Natural killer cell (primary cell): ENCODE measurements around the gene COX14. TPM values are rescaled to one million over a fixed set of nuclear protein-coding genes. Genes with fewer than 3 reads are reported as not detected.
"Not testable (repeated sequence)": the region's sequence is repeated elsewhere in the genome, so short reads cannot be mapped to it uniquely, and the experiment has no call there.

Experiments
- ATAC-seq, 3 donors: fragments of 150-1000 bp in 2 of 3; fragments of 200-7000 bp in 1 of 3; cut with Tn5 transposase; 1 replicate in 1 of 3; 2 replicates in 2 of 3; pipeline ENCODE4 v1.10.0; 2021; ENCODE audit warnings: mild to moderate bottlenecking in 2 of 3, moderate library complexity in 2 of 3
- DNase-seq, 2 donors: peaks; one replicate each; pipeline versions ENCODE4 v3.0.0 to v3.0.0-alpha.2; 2013 to 2021; ENCODE audit warnings: mixed read lengths in 1 of 2
- H3K27ac ChIP-seq: one replicate; pipeline ENCODE4 v1.5.1; 2013; ENCODE audit warnings: mild to moderate bottlenecking, low read length
- H3K27me3 ChIP-seq: one replicate; pipeline ENCODE4 v1.6.1; 2013; ENCODE audit warnings: low read length; ENCODE audit not compliant: control insufficient read depth, insufficient read depth
- H3K36me3 ChIP-seq: one replicate; pipeline ENCODE4 v1.6.1; 2013; ENCODE audit warnings: low read length; ENCODE audit not compliant: control insufficient read depth, insufficient read depth
- H3K4me1 ChIP-seq: one replicate; pipeline ENCODE4 v1.6.1; 2013; ENCODE audit warnings: low read length; ENCODE audit not compliant: control insufficient read depth, insufficient read depth
- H3K4me3 ChIP-seq: one replicate; pipeline ENCODE4 v1.5.1; 2013; ENCODE audit warnings: low read length
- H3K9me3 ChIP-seq: one replicate; pipeline ENCODE4 v1.6.1; 2013; ENCODE audit warnings: low read length; ENCODE audit not compliant: control insufficient read depth, insufficient read depth
- H3K27ac Mint-ChIP-seq, 2 donors: one replicate each; pipeline ENCODE4 v1.8.0; 2022; ENCODE audit warnings: mild to moderate bottlenecking in 2 of 2, mixed read lengths in 2 of 2, moderate library complexity in 1 of 2
- H3K27me3 Mint-ChIP-seq, 2 donors: one replicate each; pipeline ENCODE4 v1.8.0; 2022; ENCODE audit warnings: low read depth in 2 of 2, mixed read lengths in 2 of 2
- H3K36me3 Mint-ChIP-seq: one replicate; pipeline ENCODE4 v1.8.0; 2022; ENCODE audit warnings: mixed read lengths
- H3K4me1 Mint-ChIP-seq, 2 donors: one replicate each; pipeline ENCODE4 v1.8.0; 2022; ENCODE audit warnings: mixed read lengths in 2 of 2
- H3K4me3 Mint-ChIP-seq: one replicate; pipeline ENCODE4 v1.8.0; 2022; ENCODE audit warnings: mild to moderate bottlenecking, moderate library complexity, mixed read lengths
- H3K9me3 Mint-ChIP-seq, 2 donors: one replicate each; pipeline ENCODE4 v1.8.0; 2022; ENCODE audit warnings: mixed read lengths in 2 of 2
- WGBS: methylation state at CpG from one replicate; pipeline ENCODE4 v1.1.7; 2013; ENCODE audit warnings: missing lambda C conversion rate; ENCODE audit not compliant: insufficient coverage; 5-methylcytosine and 5-hydroxymethylcytosine counted together
- intact Hi-C: fragments of 100-400 bp; cut with micrococcal nuclease; formaldehyde crosslinking; loops from one replicate; pipeline ENCODE4 v1.14.2; 2022
- total RNA-seq, 4 donors: library from RNA; stranded (reverse); fragments of 120-200 nt in 1 of 4; gene quantifications; one replicate each; pipeline versions ENCODE4 v1.2.3 to v1.2.4, GENCODE V29; 2013 to 2022
- TF ChIP-seq, protein P1 (sequence below): fragments of 200-600 bp; IDR thresholded peaks from one replicate; pipeline ENCODE4 v1.8.0; 2022; ENCODE audit warnings: antibody characterized with exemption

The COX14 gene
- total RNA-seq, 3 donors from 2014 or later (not counting 1 experiment from before 2014, with no cell fraction given), result 32.8 to 42.6 (median 36.7) TPM

DNA sequence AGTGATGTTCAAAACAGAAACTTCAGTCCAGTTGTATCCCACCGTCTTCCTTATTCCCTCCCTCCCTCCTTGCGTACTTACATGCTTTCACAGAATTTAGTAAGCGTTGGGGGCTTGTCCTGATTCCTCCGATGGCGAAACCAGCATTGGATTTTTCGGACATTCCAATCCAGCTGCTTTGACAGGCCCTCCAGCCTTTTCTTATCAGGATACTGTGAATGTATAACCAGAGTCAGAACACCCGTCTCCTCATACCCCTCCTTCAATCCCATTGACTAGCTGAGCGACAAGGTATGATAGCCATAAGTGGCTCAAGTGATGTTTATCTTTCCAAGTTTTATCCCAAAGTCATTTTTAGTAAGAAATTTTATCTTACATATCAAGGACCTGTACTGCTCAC is 31.0 kb downstream of the COX14 start:
- Histone ChIP-seq H3K27ac (no peak overlapping the region), H3K4me3 (no peak overlapping the region), H3K27me3 (no peaks in the 10 kb centered on the region), H3K9me3 (no peaks in the 10 kb centered on the region), H3K4me1 (no peaks in the 10 kb centered on the region), H3K36me3 (peaks cover 47% of the 10 kb centered on the region)
- H3K4me1 Mint-ChIP-seq, result peaks cover 6% of the 10 kb centered on the region in 2 donors
- TF ChIP-seq, protein P1, sequence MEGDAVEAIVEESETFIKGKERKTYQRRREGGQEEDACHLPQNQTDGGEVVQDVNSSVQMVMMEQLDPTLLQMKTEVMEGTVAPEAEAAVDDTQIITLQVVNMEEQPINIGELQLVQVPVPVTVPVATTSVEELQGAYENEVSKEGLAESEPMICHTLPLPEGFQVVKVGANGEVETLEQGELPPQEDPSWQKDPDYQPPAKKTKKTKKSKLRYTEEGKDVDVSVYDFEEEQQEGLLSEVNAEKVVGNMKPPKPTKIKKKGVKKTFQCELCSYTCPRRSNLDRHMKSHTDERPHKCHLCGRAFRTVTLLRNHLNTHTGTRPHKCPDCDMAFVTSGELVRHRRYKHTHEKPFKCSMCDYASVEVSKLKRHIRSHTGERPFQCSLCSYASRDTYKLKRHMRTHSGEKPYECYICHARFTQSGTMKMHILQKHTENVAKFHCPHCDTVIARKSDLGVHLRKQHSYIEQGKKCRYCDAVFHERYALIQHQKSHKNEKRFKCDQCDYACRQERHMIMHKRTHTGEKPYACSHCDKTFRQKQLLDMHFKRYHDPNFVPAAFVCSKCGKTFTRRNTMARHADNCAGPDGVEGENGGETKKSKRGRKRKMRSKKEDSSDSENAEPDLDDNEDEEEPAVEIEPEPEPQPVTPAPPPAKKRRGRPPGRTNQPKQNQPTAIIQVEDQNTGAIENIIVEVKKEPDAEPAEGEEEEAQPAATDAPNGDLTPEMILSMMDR, result no peak
- no peak overlapping the region for H3K27ac Mint-ChIP-seq
- intact Hi-C loops, result no loop called here
- H3K27me3 Mint-ChIP-seq, result no peaks in the 10 kb centered on the region
- 98% methylated on average over 8 of the region's 8 CpGs for WGBS
- ATAC-seq (no peak), DNase-seq (no peak)
- H3K36me3 Mint-ChIP-seq, result no peaks in the 10 kb centered on the region
- no peak overlapping the region for H3K4me3 Mint-ChIP-seq
- H3K9me3 Mint-ChIP-seq, result no peaks in the 10 kb centered on the region

DNA sequence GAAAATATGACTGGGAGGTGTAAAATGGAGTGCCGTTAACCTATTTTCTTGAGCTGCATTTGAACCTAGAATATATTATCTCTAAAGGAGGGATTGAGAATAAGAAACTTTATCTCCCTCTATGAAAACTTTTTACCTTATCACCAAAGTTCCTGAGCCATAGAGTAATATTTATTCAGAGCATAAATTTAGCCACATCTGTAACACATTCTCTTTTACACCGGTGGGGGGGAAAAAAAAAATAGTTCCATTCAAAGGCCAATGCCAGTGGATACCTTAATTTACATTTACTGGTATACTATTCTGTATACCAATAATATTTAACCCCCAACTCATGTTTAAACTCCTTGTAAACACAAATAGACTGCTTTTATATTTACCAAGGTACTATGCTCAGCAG is 33.4 kb downstream of the COX14 start:
- H3K9me3 Mint-ChIP-seq, result no peaks in the 10 kb centered on the region
- Histone ChIP-seq H3K4me3 (no peak overlapping the region), H3K27me3 (no peaks in the 10 kb centered on the region), H3K36me3 (peaks cover 34% of the 10 kb centered on the region), H3K9me3 (no peaks in the 10 kb centered on the region), H3K27ac (no peak overlapping the region), H3K4me1 (no peaks in the 10 kb centered on the region)
- ATAC-seq (no peak), DNase-seq (no peak)
- no peak overlapping the region for H3K4me3 Mint-ChIP-seq
- peak overlapping the region in 1 of 2 donors; percentile 9 for H3K27ac Mint-ChIP-seq
- intact Hi-C loops, result no loop called here
- H3K36me3 Mint-ChIP-seq, result no peaks in the 10 kb centered on the region
- H3K27me3 Mint-ChIP-seq, result no peaks in the 10 kb centered on the region
- H3K4me1 Mint-ChIP-seq, result peaks cover 11 to 16% of the 10 kb centered on the region in 2 donors
- no CpG with 5 or more reads among the region's 2 CpGs for WGBS
- TF ChIP-seq, protein P1, result no peak

DNA sequence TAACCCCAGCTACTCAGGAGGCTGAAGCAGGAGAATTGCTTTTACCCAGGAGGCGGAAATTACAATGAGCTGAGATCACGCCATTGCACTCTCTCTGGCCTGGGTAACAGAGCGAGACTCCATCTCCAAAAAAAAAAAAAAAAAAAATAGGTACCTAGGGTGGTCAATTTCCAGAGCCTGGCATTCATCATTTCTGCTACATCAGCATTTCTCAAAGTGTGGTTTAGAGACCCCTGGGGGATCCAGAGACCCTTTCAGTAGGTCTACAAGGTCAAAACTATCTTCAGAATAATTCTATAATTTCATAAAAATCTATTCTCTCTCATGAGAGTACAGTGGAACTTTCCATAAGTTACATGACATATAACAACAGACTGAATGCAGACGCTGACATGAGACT is 35.2 kb downstream of the COX14 start:
- no peak for ATAC-seq
- no peaks in the 10 kb centered on the region for H3K9me3 Mint-ChIP-seq
- intact Hi-C loops, result no loop called here
- TF ChIP-seq, protein P1, result no peak
- H3K36me3 ChIP-seq, result peaks cover 19% of the 10 kb centered on the region
- DNase-seq, result no peak
- H3K9me3 ChIP-seq, result no peaks in the 10 kb centered on the region
- no peaks in the 10 kb centered on the region for H3K4me1 ChIP-seq
- no peaks in the 10 kb centered on the region for H3K36me3 Mint-ChIP-seq
- H3K27ac Mint-ChIP-seq, result no peak overlapping the region
- H3K27me3 Mint-ChIP-seq, result no peaks in the 10 kb centered on the region
- H3K27ac ChIP-seq, result no peak overlapping the region
- H3K27me3 ChIP-seq, result no peaks in the 10 kb centered on the region
- H3K4me1 Mint-ChIP-seq, result peaks cover 13 to 27% of the 10 kb centered on the region in 2 donors
- no peak overlapping the region for H3K4me3 Mint-ChIP-seq
- H3K4me3 ChIP-seq, result no peak overlapping the region
- WGBS, result 92% methylated on average over 3 of the region's 4 CpGs

DNA sequence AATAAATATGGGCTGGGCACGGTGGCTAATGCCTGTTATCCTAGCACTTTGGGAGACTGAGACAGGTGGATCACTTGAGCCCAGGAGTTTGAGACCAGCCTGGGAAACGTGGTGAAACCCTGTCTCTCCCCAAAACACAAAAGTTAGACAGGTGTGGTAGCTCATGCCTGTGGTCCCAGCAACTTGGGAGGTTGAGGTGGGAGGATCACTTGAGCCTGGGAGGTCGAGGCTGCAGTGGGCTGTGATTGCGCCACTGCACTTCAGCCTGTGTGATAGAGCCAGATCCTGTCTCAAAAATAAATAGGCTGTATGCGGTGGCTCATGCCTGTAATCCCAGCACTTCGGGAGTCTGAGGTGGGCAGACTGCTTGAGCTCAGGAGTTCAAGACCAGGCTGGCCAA is 36.0 kb downstream of the COX14 start:
- intact Hi-C loops, H3K4me3 Mint-ChIP-seq, H3K27ac ChIP-seq, ATAC-seq, H3K4me1 ChIP-seq, H3K27me3 Mint-ChIP-seq, DNase-seq, H3K9me3 ChIP-seq, H3K4me3 ChIP-seq, H3K27ac Mint-ChIP-seq, H3K36me3 Mint-ChIP-seq, H3K27me3 ChIP-seq, H3K9me3 Mint-ChIP-seq: not testable (repeated sequence)
- H3K4me1 Mint-ChIP-seq, result peaks cover 13 to 27% of the 10 kb centered on the region in 2 donors
- peaks cover 12% of the 10 kb centered on the region for H3K36me3 ChIP-seq
- 91% methylated on average over 6 of the region's 6 CpGs for WGBS
